Neuron (in vitro differentiated cells): ENCODE data around the gene THRAP3.

ENCODE experiments used
- H2AFZ ChIP-seq: one replicate; pipeline ENCODE4 v1.6.1; 2013; ENCODE audit warnings: low read depth, mild to moderate bottlenecking, inconsistent platforms, low read length, moderate library complexity
- H3K27me3 ChIP-seq: one replicate; pipeline ENCODE4 v1.6.1; 2013; ENCODE audit warnings: low read length; ENCODE audit not compliant: insufficient read depth
- H3K36me3 ChIP-seq: one replicate; pipeline ENCODE4 v1.6.1; 2013; ENCODE audit warnings: low read length; ENCODE audit not compliant: insufficient read depth
- H3K4me1 ChIP-seq: one replicate; pipeline ENCODE4 v1.6.1; 2013; ENCODE audit warnings: low read length; ENCODE audit not compliant: insufficient read depth
- H3K4me3 ChIP-seq: 2 replicates; pipeline ENCODE4 v1.5.1; 2013; ENCODE audit warnings: mild to moderate bottlenecking, low read length, moderate library complexity
- H3K9me3 ChIP-seq: one replicate; pipeline ENCODE4 v1.6.1; 2013; ENCODE audit warnings: low read length

Gene THRAP3

DNA sequence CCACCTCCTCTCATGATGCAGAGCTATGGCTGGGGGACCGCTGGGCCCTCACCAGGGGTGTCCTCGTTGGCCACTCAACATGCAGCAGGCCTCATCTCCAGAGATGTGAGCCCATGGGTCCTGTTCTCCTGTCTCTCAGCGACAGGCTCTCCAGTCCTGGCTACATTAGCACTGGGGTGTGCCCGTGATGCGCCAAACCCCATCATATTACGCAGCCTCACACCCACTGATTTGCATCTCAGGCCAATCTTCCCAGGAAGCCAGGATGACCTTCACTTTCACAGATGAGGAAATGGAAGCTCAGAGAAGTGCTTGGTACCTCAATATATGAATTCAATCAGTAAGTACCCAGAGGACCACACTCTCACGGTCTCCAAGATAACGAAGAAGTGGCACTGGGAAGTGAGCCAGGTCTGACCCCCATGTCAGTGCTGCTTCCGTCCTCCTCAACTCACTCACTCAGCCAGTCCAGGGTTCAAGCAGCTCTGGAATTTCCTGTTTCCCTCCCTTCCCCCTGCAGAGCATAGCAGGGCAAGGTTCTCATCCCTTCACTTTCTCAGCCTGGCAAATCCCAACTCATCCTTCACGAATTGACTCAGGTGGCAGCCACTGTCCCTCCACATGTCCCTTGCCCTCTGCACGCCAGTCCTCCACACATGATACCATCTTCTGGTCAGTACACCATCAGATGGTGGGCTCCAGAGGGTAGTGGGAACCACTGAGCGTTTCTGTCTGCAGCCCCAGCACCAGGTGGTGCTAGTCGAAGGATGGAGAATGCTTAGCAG, 128.1 kb downstream of the THRAP3 start:
- peaks cover 29% of the 10 kb centered on the region for H3K4me1 ChIP-seq

DNA sequence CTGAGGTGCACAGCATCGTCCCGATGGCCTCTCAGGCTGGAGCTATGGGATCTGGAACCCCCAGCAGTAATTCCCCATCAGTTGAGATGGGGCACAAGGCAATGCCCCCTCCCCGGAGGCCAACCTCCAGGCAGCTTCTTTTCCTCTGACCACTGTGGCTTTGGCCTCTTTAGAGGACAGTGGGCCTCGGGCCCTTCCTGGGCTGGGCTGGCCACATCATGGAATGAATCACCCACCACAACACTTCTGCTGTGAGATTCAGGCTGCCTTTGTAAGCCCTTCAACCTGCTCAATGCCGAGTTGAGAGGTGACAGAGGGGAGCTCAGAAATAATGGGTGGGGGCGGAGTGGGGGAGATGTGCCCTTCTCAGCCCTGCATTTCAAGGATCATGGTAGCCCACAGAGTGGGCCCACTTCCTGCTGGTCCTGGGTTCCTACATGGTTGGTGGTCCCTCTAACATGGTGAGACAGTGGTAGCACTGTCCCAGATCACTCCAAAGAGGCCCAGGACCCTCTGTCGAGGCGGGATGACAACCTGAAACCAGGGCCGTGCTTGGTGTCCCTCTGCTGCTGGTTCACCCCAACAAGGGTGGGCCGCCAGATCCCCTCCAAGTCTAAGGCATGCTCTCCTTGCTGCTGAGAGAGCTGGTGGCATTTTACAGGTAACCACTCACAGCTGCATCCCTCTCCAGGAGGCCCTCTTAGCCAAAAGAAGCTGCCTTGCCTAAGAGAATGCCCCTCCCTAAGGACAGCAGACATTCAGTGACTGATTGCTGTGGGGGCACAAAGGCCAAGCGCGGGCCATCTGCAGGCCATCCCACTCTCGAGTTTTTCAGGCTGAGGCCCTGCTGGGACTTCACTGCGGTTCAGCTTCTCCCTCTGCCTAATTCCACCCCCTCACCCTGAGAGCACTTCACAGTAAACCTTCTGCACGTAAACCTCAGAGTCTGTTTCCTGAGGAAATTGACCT, 129.0 kb downstream of the THRAP3 start:
- H2AFZ ChIP-seq, result no peak overlapping the region
- H3K4me3 ChIP-seq, result no peak overlapping the region
- H3K27me3 ChIP-seq, result no peaks in the 10 kb centered on the region
- H3K4me1 ChIP-seq, result peaks cover 29% of the 10 kb centered on the region
- H3K9me3 ChIP-seq, result no peaks in the 10 kb centered on the region
- peaks cover 55% of the 10 kb centered on the region for H3K36me3 ChIP-seq

More for the DNA sequence above, 128.1 kb downstream of the THRAP3 start:
- H2AFZ ChIP-seq, result no peak overlapping the region
- peaks cover 53% of the 10 kb centered on the region for H3K36me3 ChIP-seq
- H3K4me3 ChIP-seq, result no peak overlapping the region
- H3K9me3 ChIP-seq, result no peaks in the 10 kb centered on the region
- no peaks in the 10 kb centered on the region for H3K27me3 ChIP-seq

DNA sequence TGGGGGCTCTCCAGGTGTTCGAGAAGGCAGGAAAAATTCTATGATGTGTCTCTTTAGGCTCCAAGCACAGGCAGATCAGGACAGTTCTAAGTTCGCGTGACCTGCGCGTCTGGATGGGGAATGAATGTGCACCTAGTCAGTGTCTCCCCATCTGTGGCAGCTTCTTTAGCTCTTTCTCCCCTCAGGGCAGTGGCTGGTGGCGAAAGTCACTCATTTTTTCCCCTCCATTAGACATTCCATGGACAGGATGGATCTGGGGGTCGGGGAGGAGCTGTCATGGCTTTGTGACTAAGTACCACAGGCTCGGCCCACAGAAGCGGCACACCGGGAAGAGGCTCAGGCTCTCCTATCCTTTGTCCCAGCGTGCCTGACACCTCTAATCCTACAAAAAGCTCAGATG, 130.2 kb downstream of the THRAP3 start:
- Histone ChIP-seq H3K27me3 (no peaks in the 10 kb centered on the region), H2AFZ (no peak overlapping the region), H3K36me3 (peaks cover 56% of the 10 kb centered on the region), H3K9me3 (no peaks in the 10 kb centered on the region), H3K4me3 (no peak overlapping the region), H3K4me1 (peaks cover 29% of the 10 kb centered on the region)
